HTERT RPE-1 (cell line): ENCODE data around the gene TPM2.

Source experiments
- in situ Hi-C: fragments of 300-500 bp; cut with MboI; formaldehyde crosslinking; loops from 4 replicates; pipeline ENCODE4 v1.14.3; 2020; ENCODE audit warnings: low sequenced_read_pairs

Gene TPM2

GRCh38 chr9:35635730-35636129 lies 54.0 kb downstream of the TPM2 start:
- in situ Hi-C loops = no loop called here
